ENCODE data around the gene CENPT. TPM values are rescaled to one million over a fixed set of nuclear protein-coding genes. Genes with fewer than 3 reads are reported as not detected.

CENPT gene
- total and polyA plus RNA-seq, 10 of the 15 experiments (the other 5 are each of a cell fraction or from before 2014, with no cell fraction given): 1.1 to 45.7 (median 24.5) TPM

GRCh38 chr16:67796099-67796718 is 51.3 kb downstream of the CENPT start (continued):
- TF ChIP-seq ZBTB33 (IDR thresholded peaks at IDR 0.05): no peak
- no peak for TF ChIP-seq PAX5 (IDR thresholded peaks at IDR 0.05; ENCODE audit: borderline replicate concordance, low read depth, low read length)
- no peak for TF ChIP-seq CHD1 (IDR thresholded peaks at IDR 0.05; ENCODE audit: low read depth, low read length)

GRCh38 chr16:67790071-67790470 is 57.4 kb downstream of the CENPT start:
- Histone ChIP-seq H3K27me3 (replicated peaks in 1 of 2; ENCODE audit: control insufficient read depth in 2 of 2, insufficient read depth in 2 of 2, low read length in 1 of 2) (no peaks in the 10 kb centered on the region), H3K9ac (ENCODE audit: control insufficient read depth, insufficient read depth, low read length) (no peak overlapping the region), H3K27ac (ENCODE audit: control insufficient read depth, insufficient read depth) (no peak overlapping the region), H4K20me1 (ENCODE audit: control insufficient read depth, insufficient read depth) (no peaks in the 10 kb centered on the region), H3K4me2 (ENCODE audit: control insufficient read depth, insufficient read depth) (peak overlapping the region; percentile 60), H3K4me1 (ENCODE audit: control insufficient read depth, insufficient read depth, low read length) (peaks cover 17% of the 10 kb centered on the region), H2AFZ (ENCODE audit: control insufficient read depth, low read depth, low read length) (no peak overlapping the region), H3K36me3 (ENCODE audit: control insufficient read depth in 2 of 2, insufficient read depth in 2 of 2, low read length in 1 of 2) (no peaks in the 10 kb centered on the region; a peak in 2 of 4 replicates), H3K4me3 (no peak overlapping the region), H3K9me3 (replicated peaks; ENCODE audit: control insufficient read depth, insufficient read depth, low read length) (no peaks in the 10 kb centered on the region), H3K79me2 (ENCODE audit: control insufficient read depth, insufficient read depth, low read length) (peaks cover 23% of the 10 kb centered on the region)
- peak; percentile 34 for ATAC-seq
- POLR2A ChIA-PET: no interaction called here
- RAD21 ChIA-PET (ENCODE audit: unreplicated experiment): no interaction called here
- no peak for FAIRE-seq
- intact Hi-C loops (cut with micrococcal nuclease; ENCODE audit: unreplicated experiment): no loop called here
- no TSS peak for BruUV-seq (replicated peaks)
- peak; percentile 77 for TF ChIP-seq ZNF24 (IDR thresholded peaks at IDR 0.05)
- TF ChIP-seq IKZF2 (IDR thresholded peaks at IDR 0.05): peak in 1 of 2 experiments; percentile 12; a peak in 1 of 4 replicates
- no peak for TF ChIP-seq TCF12 (IDR thresholded peaks at IDR 0.05; ENCODE audit: low read depth, low read length)
- CTCF ChIA-PET: no interaction called here
- in situ Hi-C loops (cut with MboI): no loop called here
- SMC1A ChIA-PET (ENCODE audit: uncharacterized antibody, unreplicated experiment): no interaction called here
- no peak for DNase-seq (ENCODE audit: low read depth, low spot score)

All from GM12878 (cell line).